A204.1 (cell line): ENCODE data around the gene NOL4L.
A peak's percentile ranks its signal among the peaks of the same experiment; 100 is the strongest.
"Not testable (repeated sequence)": the region's sequence is repeated elsewhere in the genome, so short reads cannot be mapped to it uniquely, and the experiment has no call there.

Experiments used
- FAIRE-seq: peaks from 2 replicates; lab custom pipeline; 2012; peaks lifted over from hg19 to GRCh38; lab: Jason Lieb, UNC

The NOL4L gene

DNA sequence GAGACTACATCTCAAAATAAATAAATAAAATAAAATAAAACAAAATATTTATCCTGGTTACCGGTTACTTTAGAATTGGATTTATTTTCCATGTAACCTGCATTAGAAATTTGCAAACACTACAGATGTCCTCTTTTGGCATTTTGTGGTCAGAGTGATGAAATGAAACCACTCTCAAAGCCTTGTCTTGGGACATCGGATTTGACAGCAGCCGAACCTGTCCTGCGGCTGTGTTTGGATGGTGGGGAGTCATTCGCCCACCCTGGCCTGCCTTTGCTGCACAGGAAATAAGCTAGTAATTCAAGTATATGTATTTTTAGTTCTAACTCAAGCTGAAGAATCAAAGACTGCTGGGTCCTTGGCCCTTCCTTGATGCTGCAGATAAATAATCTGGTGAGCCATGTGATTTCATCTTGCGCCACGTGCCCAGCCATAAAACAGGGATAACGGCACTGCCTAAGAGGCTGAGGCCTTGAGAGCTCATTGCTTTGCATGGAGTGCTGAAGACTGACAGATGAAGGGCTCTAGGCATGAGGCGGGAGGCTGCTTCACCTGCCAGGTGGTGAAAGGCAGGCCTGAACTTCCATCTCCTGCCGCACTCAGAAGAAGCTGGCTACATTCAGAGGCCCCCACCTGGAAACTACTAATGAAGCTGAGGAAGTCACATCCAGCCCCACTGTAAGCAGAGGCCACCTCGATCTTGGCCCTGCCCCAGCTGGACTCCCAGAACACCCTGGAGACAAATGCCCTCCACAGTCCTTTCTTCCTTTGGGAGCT is 76.9 kb downstream of the NOL4L start:
- FAIRE-seq: no peak

DNA sequence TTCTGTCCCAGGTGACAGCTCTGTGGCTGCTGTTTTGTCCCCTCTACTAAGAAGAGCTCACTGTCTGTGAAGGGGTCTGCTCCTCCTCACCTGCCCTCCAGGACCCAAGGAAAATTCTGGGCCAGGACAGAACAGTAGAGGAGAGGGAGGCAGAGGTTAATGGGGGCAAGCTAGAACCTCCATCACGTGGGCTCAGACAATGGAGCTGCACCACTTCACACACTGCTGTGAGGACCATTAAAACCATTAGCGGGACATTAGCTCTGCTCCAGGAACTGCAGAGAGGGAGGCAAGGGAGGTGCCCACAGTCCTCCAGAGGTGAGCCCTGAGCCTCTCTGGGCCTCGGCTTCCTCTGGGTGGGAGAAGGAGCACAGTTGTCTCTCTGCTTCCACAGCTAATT is 78.4 kb downstream of the NOL4L start:
- no peak for FAIRE-seq

DNA sequence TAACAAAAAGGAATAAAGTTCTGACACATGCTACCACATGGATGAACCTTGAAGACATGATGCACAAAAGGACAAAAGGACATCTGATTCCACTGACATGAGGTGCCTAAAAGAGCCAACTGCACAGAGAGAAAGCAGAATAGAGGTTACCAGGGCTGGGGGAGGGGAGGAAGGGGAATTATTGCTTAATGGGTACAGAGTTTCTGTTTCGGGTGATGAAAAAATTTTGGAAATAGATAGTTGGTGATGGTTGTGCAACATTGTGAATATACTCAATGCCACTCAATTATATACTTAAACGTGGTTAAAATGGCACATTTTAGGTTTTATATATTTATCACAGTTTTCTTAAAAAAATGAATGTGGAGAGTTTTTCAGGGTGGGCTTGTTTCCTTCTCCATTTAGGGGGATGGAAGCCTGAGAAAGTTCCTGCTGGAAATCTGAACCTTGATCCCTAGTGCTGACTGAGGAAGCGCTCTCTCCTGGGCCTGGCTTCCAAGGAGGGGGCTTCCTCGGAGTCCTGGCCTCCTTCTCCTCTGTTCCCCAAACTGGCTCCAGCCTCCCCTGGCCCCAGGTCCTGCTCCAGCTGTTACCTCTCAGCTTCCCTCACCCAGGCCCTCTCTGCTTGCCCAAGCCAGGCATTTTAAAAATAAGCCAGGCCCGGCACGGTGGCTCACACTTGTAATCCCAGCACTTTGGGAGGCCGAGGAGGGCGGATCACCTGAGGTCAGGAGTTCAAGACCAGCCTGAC is 79.2 kb downstream of the NOL4L start:
- no peak for FAIRE-seq

DNA sequence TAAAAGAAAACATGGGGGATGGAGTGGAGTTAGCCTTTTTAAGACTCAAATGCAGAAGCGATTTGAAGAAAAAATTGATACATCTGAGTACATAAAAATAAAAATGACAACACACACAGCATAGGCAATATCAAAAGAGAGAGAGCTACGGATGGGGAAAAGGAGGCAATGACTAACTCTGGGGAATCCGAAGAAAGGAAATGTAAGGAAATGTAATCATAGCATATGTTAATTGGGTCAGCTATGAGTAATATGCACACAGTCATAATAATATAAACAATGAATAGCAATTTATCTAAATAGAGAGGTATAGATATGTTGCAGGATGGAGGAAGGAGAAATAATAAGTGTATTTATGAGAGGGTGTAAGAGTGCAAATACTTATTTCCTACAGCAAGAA is 83.4 kb downstream of the NOL4L start:
- FAIRE-seq: no peak

DNA sequence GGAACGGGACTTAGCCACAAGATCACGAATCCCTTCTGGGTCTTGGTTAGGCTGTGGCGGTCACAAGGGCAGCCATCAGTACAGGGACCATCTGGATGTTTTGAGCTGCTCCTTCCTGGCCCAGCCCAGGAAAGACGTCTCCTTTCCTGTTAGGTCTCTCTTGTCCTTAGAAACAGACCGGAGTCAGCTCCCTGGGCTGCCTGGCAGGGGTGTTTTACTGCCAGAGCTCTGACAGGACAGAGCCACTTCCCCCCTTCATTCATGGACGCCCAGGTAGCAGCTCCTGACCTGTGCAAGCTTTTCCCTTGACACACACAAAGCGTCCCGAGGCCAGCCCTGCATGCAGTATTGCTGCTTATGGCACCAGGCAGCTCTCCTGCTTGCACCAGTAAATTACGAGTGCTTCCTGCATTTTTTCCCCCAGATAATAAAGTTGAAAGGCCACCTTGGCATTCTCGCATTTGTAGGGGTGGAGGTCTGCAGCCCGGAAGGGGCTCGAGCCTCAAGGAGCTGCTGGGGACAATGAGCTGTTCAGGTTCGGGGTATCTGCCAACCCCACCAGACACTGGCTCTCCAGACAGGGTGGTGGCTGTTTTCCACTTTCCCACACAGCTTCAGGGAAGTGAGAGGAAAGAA is 87.4 kb downstream of the NOL4L start:
- FAIRE-seq: no peak

DNA sequence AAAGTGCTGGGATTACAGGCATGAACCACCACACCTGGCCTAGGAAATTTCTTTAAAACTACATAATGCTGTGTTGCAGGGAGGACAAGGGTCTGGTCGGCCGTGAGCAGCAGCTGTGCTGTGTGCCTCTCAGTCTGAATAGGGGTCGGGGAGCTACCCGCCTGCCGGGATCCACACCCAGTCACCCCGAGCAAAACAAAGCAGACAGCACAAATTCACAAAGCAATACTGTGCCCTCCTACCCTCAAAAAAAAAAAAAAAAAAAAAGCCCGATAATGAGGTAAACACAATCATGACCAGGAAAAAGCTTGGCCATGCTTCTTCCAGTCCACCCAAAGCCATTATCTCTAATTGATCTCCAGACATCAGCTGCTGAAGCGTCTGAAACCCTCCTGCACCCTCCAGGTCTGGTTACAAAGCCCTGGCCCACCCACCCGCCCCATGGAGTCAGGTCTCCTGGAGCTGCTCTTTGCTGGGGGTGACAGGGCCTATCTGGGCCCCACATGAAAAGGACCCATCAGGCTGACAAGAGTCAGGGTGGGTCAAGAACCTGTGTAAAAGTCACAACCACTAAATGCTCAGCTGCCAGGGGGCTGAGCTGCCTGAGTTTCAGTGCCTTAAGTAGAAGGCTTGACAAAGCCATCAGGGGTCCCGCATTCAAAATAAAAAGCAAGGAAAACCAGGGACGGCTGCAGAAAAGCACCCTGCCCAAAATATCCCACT is 88.2 kb downstream of the NOL4L start:
- FAIRE-seq: no peak

DNA sequence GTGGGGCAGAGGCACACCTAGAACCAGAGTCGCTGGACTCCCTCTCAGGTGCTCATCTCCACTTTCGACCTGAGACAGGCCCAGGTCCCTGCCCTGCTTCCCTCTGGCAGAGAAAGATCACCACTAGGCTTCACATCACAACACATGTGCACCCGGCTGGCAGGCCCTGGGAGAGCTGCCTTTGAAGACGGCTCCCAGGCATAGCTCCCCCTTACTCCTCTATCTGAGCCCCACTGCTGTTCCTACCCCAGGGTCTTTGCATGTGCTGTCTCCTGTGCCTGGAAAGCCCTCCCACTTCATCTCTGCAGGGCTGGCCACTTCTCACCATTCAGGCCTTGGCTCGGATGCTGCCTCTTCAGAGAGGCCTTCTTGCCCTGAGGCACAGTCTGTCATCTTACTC is 89.2 kb downstream of the NOL4L start:
- no peak for FAIRE-seq

DNA sequence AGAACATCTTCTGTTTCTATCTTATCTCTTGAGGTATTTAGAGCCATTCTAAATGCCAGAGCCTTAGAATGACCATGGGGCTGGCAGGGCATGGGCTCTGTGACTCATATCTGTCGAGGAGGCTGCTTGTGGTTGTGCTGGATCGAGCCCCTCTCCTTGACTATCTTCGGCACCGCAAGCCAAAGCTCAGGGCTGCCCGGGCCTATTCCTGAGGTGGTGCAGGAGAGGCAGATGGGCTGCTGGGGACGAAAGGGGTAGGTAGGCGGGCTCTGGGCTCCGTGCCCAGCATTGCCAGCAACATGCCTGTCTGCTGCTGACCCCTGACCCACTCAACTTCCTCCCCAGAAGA is 89.9 kb downstream of the NOL4L start:
- no peak for FAIRE-seq

DNA sequence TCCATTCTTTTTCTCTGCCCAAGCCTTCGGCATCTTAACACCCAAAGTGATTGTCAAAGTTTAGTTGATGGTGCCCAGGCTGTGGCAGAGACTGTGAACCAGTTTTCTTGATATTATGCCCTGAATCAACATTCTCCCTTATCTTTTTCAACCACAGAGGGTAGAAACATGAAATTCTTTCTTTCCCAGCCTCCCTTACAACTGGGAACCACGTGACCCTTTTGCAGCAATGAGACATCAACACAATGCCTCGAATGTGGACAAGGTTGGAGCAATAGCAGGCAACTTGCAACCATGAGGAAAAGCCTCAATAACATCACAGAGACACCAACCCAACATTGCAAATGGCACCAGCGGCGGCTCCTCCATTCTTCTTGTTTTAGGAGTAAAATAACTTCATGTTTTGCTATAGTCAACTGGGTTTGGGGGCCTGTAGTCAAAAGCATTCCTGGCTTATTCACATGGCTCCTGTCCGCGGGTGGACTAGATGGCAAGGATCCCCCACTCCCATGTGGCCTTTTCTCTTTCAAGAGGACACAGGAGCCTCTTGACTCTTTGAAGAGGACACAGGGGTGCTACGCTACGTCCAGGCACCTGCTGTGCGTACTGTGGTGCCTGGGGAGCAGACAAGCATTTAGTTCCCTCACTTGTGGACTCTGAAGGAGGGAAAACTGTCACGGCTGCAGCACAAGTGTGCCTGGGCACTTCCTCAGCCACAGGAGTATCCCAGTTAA is 90.5 kb downstream of the NOL4L start:
- no peak for FAIRE-seq

DNA sequence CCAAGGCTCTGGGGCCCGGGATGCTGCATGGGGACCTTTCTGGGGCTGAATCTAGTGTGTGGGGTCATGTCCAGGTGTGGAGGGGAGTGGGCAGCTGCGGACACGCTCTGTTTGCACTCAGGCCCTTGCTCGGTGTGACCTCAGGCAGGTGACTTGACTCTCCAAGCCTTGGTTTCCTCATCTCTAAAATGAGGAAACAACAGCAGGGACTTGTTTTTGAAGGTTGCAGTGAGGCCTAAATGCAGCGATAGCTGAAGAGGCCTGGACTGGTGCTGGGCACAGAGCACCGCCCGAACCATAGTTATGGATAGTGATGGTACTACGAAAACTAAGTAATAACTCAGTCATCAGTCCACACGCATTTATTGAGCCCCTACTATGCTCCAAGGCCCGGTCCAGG is 91.8 kb downstream of the NOL4L start:
- FAIRE-seq: no peak

DNA sequence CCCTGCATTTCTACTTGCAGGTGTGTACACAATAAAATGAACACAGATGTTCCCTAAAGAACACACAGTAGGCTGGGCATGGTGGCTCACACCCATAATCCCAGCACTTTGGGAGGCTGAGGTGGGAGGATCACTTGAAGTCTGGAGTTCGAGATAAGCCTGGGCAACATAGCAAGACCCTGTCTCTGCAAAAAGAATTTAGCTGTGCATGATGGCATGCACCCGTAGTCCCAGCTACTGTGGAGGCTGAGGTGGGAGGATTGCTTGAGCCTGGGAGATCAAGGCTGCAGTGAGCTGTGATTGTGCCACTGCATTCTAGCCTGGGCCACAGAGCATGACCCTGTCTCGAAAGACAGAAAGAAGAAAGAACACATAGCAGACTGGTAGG is 93.4 kb downstream of the NOL4L start:
- FAIRE-seq: not testable (repeated sequence)

DNA sequence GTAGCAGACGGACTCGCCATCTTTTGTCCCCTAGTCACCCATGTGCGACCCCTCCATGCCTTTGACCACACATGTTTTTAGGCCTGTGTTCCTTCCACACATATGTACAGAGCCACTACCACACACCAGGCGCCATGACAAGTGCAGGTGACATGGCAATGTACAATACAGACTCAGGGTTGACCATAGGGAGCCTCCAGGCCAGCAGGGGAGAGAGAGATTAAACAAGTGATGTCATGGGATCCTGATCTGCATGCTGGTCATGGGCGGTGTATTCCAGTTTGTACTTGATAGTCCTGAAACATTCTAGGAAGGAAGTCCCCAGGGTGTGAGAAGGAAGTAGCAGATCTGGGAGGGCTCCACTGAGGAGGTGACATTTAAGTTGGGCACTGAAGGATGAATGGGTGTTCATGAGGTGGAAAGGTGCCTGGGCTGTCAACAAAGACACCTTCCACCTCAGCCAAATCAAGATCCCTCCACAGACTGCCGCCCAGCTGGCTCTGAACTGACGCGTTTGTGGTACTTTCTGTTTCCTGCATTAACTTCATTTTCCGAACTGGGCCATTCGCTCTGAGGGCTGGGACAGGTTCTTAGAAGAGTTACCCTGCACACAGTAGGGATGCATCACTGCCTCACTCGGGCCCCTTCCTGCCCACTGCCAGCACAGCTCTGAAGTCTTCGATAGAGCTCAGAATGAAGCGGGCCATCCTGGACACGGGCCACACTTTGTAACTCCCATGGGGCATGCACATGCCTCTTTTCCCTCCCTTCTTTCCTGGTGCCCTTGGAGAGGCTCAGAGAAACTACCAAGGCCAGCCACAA is 94.0 kb downstream of the NOL4L start:
- no peak for FAIRE-seq

DNA sequence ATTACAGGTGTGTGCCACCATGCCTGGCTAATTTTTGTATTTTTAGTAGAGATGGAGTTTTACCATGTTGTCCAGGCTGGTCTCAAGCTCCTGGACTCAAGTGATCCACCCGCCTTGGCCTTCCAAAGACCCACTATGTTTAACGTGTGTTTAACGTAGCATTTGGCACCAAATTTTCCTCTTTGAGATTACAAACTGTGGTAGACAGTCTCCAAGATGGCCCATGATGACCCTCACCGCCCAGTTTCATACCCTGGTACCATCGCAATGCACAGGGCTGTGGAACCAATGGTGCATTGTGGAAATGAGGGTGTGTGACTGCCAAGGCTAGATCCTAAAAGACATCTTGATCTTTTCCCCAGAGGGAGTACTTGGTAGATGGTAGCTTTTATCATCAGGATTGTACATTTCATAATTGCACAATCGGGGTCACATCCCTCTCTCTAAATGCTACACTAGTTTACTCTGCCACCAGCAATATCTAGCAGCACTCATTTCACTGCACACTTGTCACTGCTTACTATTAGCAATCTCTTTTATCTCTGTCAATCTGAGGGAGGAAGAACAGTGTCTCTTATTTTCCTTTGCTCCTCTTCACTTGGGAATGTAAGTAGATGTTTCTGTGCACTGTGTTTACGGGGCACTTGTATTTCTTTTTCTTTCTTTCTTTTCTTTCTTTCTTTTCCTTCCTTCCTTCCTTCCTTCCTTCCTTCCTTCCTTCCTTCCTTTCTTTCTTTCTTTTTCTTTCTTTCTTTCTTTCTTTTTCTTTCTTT is 96.9 kb downstream of the NOL4L start:
- FAIRE-seq: no peak

DNA sequence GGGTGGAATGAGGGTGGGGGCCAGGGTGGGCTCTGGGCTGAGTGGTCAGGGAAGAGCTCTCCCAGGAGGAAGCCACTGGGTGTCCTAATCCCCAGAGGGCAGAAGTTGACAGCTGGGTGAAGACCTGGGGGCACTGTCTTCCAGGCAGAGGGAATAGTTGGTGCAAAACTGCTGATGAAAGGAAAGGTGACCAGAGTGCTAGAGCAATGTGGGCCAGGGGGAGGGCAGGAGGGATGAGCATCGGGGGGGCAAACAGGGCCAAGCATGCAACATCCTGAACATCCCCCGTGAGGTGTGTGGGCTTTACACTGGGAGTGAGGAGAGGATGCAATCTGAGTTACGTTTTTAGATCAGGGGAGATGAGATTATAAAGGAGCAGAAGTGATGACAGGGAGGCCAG is 97.8 kb downstream of the NOL4L start:
- no peak for FAIRE-seq

DNA sequence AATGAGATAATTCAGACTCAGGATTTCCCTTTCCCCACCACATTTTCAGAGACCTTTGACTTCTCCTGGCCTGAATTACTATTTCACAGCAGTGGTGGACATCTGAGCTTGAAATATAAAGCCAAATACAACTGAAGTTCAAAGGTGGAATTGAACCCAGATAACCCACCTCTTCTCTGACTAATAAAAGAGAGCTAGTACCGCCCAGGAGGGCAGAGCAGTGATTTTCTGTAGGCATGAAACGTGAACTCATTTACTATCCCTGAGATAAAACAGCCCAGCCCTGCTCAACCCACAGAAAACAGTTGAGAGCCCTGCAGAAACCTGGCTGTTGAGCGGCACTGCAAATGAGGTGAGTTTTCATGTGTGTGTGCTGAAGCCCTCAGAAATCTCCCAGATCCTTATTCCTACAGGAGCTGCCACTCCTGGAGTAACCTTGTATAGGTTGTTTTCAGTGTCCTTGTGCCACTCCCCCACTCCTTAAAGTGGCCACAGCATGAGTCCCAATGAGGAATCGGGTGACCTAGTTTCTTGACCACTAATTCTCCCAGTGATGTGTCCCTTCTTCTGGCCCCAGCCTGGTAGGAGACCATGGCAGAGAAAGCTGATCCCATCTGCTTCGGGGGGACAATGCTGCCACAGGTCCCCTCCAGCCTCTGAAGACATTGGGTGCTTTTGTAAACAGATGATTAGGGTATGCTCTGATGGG is 99.2 kb downstream of the NOL4L start:
- FAIRE-seq: no peak

DNA sequence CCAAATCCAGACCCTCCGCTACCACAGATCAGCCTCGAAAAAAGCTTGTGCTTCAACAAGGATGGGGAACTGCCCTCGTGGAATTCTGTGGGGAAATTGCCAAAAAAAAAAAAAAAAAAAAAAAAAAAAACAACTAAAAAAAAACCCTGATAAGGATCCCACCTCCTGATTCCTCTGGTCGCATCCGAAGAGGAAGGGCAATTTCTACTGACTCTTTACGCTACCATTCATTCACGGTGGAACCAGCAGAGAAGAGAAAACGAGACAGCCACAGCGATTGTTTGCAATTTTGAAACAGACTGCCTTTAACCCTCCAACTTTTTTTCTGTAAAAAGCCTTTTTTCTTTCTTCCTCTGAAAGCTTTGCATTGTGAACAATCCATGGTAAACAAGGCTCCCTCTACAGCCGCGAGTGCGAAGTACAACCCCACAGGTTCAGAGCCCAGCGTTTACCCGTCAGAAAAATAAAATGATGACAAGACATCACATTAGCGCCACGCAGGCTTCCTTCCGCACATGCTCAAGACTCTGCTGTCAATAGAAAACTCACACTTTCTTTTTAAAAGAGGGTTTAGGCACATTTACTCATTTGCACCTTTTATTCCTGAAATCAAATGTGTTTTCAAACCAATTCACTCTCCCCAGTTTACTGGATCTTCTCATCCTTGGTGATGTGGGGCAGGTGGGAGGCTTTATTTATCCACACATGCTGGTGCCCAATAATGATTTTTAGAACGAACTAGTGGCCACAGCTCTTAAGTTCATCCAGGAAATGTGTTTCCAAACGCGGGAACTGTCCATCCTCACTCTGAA is 100.0 kb downstream of the NOL4L start:
- peak; percentile 89 for FAIRE-seq

DNA sequence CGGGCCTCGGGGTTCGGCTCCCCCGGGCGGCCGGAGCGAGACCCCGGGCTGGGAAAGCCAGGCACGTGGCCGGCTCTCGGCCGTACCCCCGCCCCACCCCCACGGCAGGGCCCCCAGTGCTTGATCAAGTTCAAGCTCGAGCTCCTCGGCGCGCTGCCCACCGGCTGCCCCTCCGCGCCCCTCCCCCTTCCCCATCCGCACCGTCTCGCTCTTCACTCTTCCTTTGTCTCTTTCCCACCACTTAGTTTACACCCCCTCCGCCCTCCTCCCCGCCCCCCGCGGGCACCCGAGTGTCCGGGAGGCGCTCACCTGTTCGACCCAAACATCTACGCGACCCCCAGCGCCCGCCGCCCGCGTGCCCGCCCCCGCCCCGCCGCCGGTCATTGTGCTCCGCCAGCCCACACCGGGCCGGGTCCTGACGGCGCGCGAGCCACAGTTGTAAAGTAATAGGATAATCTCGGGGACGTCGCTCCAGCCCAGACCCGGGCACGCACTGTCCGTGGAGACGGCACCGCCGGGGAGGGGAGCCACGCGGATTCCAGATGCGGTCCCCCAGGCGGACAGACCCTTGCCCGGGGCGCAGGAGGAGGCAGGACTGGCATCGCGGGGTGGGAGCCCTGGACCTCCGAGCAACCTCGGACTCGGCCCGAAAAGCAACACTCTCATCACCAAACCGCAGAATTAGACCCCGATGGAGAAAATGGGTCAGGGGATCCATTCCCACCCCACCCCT is 100.7 kb downstream of the NOL4L start:
- no peak for FAIRE-seq
